ENCODE results near the gene RNF208. TPM values are rescaled to one million over a fixed set of nuclear protein-coding genes. Genes with fewer than 3 reads are reported as not detected.

The RNF208 gene
- total and polyA plus RNA-seq, 9 of the 15 experiments (the other 6 are each of a cell fraction or from before 2014, with no cell fraction given), result 0.15 to 6.9 (median 0.50) TPM; not detected in 2

DNA sequence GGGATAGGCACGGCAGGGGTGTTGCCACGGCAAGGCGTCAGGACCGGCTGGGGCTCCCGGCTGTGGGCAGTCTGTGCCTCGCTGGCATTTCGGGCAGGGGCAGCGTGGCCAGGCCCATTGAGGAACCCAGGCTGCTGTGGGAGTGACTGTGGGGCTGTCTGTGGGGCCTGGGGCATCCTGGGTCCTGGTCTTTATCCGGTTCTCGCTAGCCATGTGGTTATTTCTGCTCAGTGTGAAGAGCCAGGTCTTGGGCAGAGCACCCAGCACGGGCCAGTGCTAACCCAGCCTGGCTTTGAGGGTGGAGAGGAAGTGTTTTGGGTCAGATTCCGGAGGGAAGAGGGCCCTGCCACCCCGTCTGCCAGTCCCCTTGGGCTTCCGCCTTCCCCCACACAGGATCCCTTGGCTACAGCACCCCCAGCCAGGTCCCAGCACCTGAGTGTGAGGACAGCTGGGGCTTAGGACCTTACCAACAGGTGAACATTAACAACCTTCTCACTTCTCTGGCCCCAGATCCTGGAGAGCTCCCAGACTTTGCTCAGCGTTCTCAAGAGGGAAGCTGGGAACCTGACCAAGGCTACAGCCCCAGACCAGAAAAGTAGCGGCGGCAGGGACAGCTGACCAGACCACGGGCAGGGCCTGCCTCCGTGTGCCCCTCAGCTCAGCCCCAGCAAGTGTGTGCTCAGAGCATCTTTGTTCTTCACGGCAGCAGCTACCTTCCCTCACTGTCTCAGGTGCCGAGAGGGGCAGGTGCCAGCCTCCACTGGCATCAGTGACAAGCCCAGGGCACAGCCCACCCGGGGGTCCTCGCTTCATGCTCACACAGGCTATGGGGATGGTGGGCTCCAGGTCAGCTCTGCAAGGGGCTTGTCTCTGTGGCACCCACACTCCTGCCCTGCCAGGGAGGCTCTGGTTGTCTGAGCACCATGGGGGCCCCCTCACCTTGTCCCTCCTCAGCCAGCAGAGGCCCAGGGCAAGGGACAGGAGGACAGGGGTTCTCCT is 32.4 kb downstream of the RNF208 start (continued):
- TF ChIP-seq FOXJ2 (tag; IDR thresholded peaks at IDR 0.05) (no peak), SAP30 (IDR thresholded peaks at IDR 0.05; ENCODE audit: borderline replicate concordance, insufficient read depth, low read depth, low read length, poor library complexity, severe bottlenecking) (peak; percentile 79), ZNF518B (CRISPR knock-in tag; IDR thresholded peaks at IDR 0.05) (no peak), NR4A1 (CRISPR knock-in tag; IDR thresholded peaks at IDR 0.05) (no peak), NR4A1 (tag; IDR thresholded peaks at IDR 0.05) (no peak), E2F3 (CRISPR knock-in tag; IDR thresholded peaks at IDR 0.05) (0 out of 2 replicates have a peak, but pooled peaks have one; percentile 13), BCOR (IDR thresholded peaks at IDR 0.05) (no peak), TRIM28 (IDR thresholded peaks at IDR 0.05) (no peak), RHOXF2B (CRISPR knock-in tag; conservative IDR thresholded peaks at IDR 0.05) (no peak), NR2F6 (CRISPR knock-in tag; IDR thresholded peaks at IDR 0.05) (0 out of 2 replicates have a peak, but pooled peaks have one; percentile 45), XRCC5 (IDR thresholded peaks at IDR 0.05; ENCODE audit: low read depth, low read length) (0 out of 2 replicates have a peak, but pooled peaks have one; percentile 11), TCFL5 (CRISPR knock-in tag; conservative IDR thresholded peaks at IDR 0.05) (no peak), HDGF (IDR thresholded peaks at IDR 0.05) (no peak), POLR2B (IDR thresholded peaks at IDR 0.05; ENCODE audit: low read depth, partially characterized antibody) (no peak)
- TF ChIP-seq, protein P1, sequence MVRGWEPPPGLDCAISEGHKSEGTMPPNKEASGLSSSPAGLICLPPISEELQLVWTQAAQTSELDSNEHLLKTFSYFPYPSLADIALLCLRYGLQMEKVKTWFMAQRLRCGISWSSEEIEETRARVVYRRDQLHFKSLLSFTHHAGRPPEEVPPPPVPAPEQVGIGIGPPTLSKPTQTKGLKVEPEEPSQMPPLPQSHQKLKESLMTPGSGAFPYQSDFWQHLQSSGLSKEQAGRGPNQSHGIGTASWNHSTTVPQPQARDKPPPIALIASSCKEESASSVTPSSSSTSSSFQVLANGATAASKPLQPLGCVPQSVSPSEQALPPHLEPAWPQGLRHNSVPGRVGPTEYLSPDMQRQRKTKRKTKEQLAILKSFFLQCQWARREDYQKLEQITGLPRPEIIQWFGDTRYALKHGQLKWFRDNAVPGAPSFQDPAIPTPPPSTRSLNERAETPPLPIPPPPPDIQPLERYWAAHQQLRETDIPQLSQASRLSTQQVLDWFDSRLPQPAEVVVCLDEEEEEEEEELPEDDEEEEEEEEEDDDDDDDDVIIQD (CRISPR knock-in tag; IDR thresholded peaks at IDR 0.05), result no peak

All from K562 (cell line).